Right lobe of liver (tissue), 4 donors: ENCODE data around the gene CNTN5.

Experiments used
- POLR2A ChIP-seq: fragments of 450-650 bp; IDR thresholded peaks from one replicate; pipeline ENCODE4 v1.6.1; 2017; ENCODE audit warnings: antibody characterized with exemption, mild to moderate bottlenecking
- TF ChIP-seq, protein P1 (sequence below), 4 donors: fragments of 200-600 bp in 3 of 4; fragments of 450-650 bp in 1 of 4; IDR thresholded peaks; one replicate each; pipeline versions ENCODE4 v1.5.1 to v1.8.0; 2016 to 2022; ENCODE audit warnings: antibody characterized with exemption in 4 of 4, mild to moderate bottlenecking in 2 of 4
- donor health status: DM: no; HTN: no; CAD: no.
- donor health status: DM: no; HTN: no; CAD: no.
- donor health status: DM: no; HTN: yes; CAD: no.

GRCh38 chr11:99988471-99988837, 967.7 kb downstream of the CNTN5 start:
- TF ChIP-seq, protein P1, sequence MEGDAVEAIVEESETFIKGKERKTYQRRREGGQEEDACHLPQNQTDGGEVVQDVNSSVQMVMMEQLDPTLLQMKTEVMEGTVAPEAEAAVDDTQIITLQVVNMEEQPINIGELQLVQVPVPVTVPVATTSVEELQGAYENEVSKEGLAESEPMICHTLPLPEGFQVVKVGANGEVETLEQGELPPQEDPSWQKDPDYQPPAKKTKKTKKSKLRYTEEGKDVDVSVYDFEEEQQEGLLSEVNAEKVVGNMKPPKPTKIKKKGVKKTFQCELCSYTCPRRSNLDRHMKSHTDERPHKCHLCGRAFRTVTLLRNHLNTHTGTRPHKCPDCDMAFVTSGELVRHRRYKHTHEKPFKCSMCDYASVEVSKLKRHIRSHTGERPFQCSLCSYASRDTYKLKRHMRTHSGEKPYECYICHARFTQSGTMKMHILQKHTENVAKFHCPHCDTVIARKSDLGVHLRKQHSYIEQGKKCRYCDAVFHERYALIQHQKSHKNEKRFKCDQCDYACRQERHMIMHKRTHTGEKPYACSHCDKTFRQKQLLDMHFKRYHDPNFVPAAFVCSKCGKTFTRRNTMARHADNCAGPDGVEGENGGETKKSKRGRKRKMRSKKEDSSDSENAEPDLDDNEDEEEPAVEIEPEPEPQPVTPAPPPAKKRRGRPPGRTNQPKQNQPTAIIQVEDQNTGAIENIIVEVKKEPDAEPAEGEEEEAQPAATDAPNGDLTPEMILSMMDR (IDR thresholded peaks at IDR 0.05), result no peak
- no peak for TF ChIP-seq POLR2A
